Gastrocnemius medialis (tissue), 4 donors: ENCODE results near the gene NCOR1. TPM values are rescaled to one million over a fixed set of nuclear protein-coding genes. Genes with fewer than 3 reads are reported as not detected.
A peak's percentile ranks its signal among the peaks of the same experiment; 100 is the strongest.

Source experiments
- ATAC-seq, 2 donors: fragments of 150-250 bp; one replicate each; pipeline ENCODE4 v1.9.1; 2016
- DNase-seq, 2 donors: peaks; one replicate each; pipeline ENCODE4 v3.0.0-alpha.2; 2019
- H3K27ac ChIP-seq, 4 donors: fragments of 200-600 bp; sonication (generic); 1 replicate in 1 of 4; 2 replicates in 3 of 4; pipeline ENCODE4 v1.5.1; 2016 to 2018; ENCODE audit warnings: mild to moderate bottlenecking in 2 of 4, moderate library complexity in 1 of 4
- H3K27me3 ChIP-seq, 3 donors: fragments of 200-600 bp; sonication (generic) in 2 of 3; 1 replicate in 1 of 3; 2 replicates in 2 of 3; pipeline versions ENCODE4 v1.5.1 to v1.6.0; 2016 to 2019; ENCODE audit warnings: mild to moderate bottlenecking in 1 of 3, moderate library complexity in 1 of 3
- H3K36me3 ChIP-seq, 2 donors: fragments of 200-600 bp; sonication (generic) in 1 of 2; one replicate each; pipeline ENCODE4 v1.5.1; 2017 to 2018
- H3K4me1 ChIP-seq, 2 donors: fragments of 200-600 bp; sonication (generic) in 1 of 2; one replicate each; pipeline ENCODE4 v1.5.1; 2016 to 2017; ENCODE audit warnings: mild to moderate bottlenecking in 2 of 2
- H3K4me3 ChIP-seq, 4 donors: fragments of 200-600 bp; sonication (generic) in 3 of 4; 1 replicate in 1 of 4; 2 replicates in 3 of 4; pipeline ENCODE4 v1.5.1; 2016 to 2019; ENCODE audit warnings: mild to moderate bottlenecking in 2 of 4
- H3K9me3 ChIP-seq, 3 donors: fragments of 200-600 bp; sonication (generic) in 2 of 3; 1 replicate in 1 of 3; 2 replicates in 2 of 3; pipeline ENCODE4 v1.5.1; 2016 to 2019
- CTCF ChIP-seq, 5 experiments: fragments of 450-650 bp in 3 of 5; fragments of 200-600 bp in 2 of 5; sonication (generic) in 2 of 5; IDR thresholded peaks in 4 of 5; conservative IDR thresholded peaks in 1 of 5; 1 replicate in 4 of 5; 2 replicates in 1 of 5; pipeline ENCODE4 v1.5.1; 2016 to 2019; ENCODE audit warnings: antibody characterized with exemption in 5 of 5, mild to moderate bottlenecking in 3 of 5, moderate library complexity in 3 of 5
- POLR2A ChIP-seq, 2 donors: fragments of 450-650 bp; IDR thresholded peaks; one replicate each; pipeline ENCODE4 v1.6.1; 2017; ENCODE audit warnings: antibody characterized with exemption in 2 of 2, mild to moderate bottlenecking in 2 of 2, moderate library complexity in 2 of 2
- in situ Hi-C, 4 donors: fragments of 200-750 bp; cut with MboI; loops; one replicate each; pipeline versions ENCODE4 v1.15.0 to v1.8.0; 2017; ENCODE audit warnings: low sequenced_read_pairs in 4 of 4
- intact Hi-C: fragments of 100-400 bp; cut with DNase I; formaldehyde crosslinking; loops from one replicate; pipeline ENCODE4 v1.15.1; 2023; ENCODE audit warnings: low total_unique reads
- total RNA-seq, 4 donors: library from RNA; depleted of rRNA; stranded (reverse); fragments of >200 nt; gene quantifications; one replicate each; pipeline versions ENCODE4 v1.1.0 to v1.2.3, GENCODE V29; 2016

Gene NCOR1
- 100 to 1,000 TPM; 122 to 152 (median 132) TPM for total RNA-seq

DNA sequence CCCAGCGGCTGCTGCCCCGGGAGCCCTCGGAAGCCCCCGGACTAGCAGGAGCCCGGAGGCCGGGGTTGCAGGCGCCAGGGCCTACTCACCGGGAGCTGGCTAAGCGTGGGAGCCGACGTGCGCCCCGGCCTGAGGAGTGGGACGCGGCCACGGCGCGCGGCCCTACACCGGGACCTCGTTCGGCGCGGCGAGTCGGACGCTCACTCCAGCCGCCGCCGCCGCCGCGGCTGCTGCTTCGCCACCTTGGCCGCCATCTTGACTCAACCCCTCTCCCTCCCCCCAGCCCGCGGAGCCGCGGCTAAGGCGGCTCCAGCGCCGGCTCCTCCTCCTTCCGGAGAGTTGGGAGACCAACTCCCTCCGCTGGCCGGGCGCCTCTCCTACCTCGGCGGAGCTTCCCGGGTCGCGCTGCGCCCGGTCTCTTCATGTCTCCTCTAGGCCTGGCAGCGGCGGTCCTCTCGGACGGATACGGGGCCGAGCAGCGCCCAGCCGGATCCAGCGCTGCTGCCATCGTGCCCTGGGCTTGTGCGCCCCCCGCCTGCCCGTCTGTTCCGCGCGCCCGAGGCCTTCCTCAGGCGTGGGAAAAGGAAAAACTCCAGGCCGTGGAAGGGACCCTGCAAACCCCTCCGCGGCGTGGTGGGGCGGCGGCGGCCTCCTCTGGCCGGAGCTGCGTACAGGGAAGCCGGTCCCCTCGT, at the start of gene NCOR1:
Gene NCOR1, minus strand, starts transcription at position 262 of the 692 bp plus-strand sequence. CDS start 20,965 bp downstream, outside the sequence.
- in situ Hi-C loops: no loop called here
- peak; percentile 88 to 89 for ATAC-seq

DNA sequence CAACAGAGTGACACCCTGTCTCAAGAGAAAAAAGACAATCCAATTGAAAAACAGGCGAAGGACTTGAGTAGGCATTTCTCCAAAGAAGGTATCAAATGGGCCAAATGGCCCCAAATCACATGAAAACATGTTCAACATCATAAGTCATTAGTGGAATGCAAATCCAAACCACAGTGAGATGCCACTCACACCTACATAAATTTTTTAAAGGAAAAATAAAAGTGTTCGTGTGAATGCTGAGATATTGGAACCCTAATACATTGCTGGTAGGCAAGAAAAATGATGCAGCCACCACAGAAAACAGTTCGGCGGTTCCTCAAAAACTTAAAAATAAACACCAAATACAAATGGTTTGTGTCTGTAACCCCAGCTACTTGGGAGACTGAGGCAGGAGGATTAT, 46.9 kb upstream of the NCOR1 start:
- no peak overlapping the region for H3K27ac ChIP-seq
- ATAC-seq (no peak), DNase-seq (no peak)
- H3K36me3 ChIP-seq: no peaks in the 10 kb centered on the region
- no peak for TF ChIP-seq CTCF (IDR thresholded peaks at IDR 0.05 in 4 of 5, conservative IDR thresholded peaks at IDR 0.05 in 1 of 5)
- TF ChIP-seq POLR2A (IDR thresholded peaks at IDR 0.05): no peak
- in situ Hi-C loops: no loop called here
- intact Hi-C loops: no loop called here
- peaks cover 29 to 38% of the 10 kb centered on the region in 2 donors for H3K4me1 ChIP-seq
- no peaks in the 10 kb centered on the region for H3K9me3 ChIP-seq
- no peak overlapping the region for H3K4me3 ChIP-seq
- H3K27me3 ChIP-seq: no peaks in the 10 kb centered on the region

More for the DNA sequence above, at the start of gene NCOR1:
- Histone ChIP-seq H3K9me3 (no peaks in the 10 kb centered on the region), H3K27me3 (no peaks in the 10 kb centered on the region), H3K4me3 (peak within 1 kb of the TSS; percentile 87 to 100 (median 94)), H3K27ac (peak within 1 kb of the TSS; percentile 93 to 97 (median 96)), H3K36me3 (no peaks in the 10 kb centered on the region), H3K4me1 (peaks cover 47% of the 10 kb centered on the region in 2 donors)
- intact Hi-C loops: loop anchor here (5.0 kb wide), 2 partner anchors 218 to 222 kb away; partner anchors contain the start of genes TTC19 and ZSWIM7
- peak; percentile 87 to 90 for DNase-seq
- TF ChIP-seq CTCF (IDR thresholded peaks at IDR 0.05 in 4 of 5, conservative IDR thresholded peaks at IDR 0.05 in 1 of 5) (peak in 2 of 5 experiments; percentile 47 to 49), POLR2A (IDR thresholded peaks at IDR 0.05) (peak; percentile 76 to 79)

DNA sequence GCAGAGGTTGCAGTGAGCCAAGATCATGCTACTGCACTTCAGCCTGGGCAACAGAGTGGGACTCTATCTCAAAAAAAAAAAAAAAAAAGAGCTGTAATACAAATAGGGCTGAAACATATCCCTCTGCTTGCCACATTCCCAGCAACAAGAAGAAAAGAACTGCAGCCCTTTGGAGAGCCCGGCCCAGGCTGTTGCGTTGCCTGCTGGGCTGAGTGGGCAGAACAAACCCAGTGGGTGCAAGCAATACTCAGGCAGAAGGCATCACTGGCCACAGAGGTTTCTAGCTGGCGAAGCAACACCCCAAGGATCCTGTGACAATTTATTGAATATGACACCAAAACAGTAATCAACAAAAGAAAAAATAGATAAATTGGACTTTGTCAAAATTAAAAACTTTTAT, 45.7 kb upstream of the NCOR1 start:
- Histone ChIP-seq H3K27ac (peak overlapping the region in 3 of 4 donors; percentile 74 to 90 (median 89)), H3K27me3 (no peaks in the 10 kb centered on the region), H3K4me3 (no peak overlapping the region), H3K36me3 (no peaks in the 10 kb centered on the region), H3K9me3 (no peaks in the 10 kb centered on the region), H3K4me1 (peaks cover 38 to 47% of the 10 kb centered on the region in 2 donors)
- DNase-seq (no peak), ATAC-seq (no peak)
- no peak for TF ChIP-seq POLR2A (IDR thresholded peaks at IDR 0.05)
- TF ChIP-seq CTCF (IDR thresholded peaks at IDR 0.05 in 4 of 5, conservative IDR thresholded peaks at IDR 0.05 in 1 of 5): no peak
- intact Hi-C loops (no loop called here), in situ Hi-C loops (no loop called here)

DNA sequence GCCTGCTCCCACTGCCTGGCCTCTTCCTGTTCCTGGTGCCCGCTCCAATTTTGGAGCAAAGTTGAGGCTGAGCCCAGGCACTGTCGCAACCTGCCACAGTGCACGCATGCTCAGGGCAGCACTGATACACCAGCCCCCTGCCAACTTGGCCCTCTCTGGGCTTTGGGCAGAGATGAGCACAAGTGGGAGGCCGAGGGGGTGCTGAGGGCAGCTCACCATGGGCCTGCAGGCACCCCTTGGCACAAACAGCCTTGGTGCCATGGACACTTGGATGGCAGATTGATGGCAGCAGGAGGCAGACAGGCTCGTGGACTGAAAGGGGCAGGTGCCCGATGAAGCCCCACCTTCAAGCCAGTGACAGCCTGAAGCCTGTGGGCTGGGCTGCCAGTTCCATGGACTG, 44.6 kb upstream of the NCOR1 start:
- Histone ChIP-seq H3K27me3 (no peaks in the 10 kb centered on the region), H3K4me3 (peak overlapping the region in 2 of 4 donors; percentile 17 to 31), H3K27ac (peak overlapping the region; percentile 74 to 90 (median 85)), H3K36me3 (no peaks in the 10 kb centered on the region), H3K9me3 (no peaks in the 10 kb centered on the region), H3K4me1 (peaks cover 48 to 56% of the 10 kb centered on the region in 2 donors)
- DNase-seq (peak; percentile 52 to 94), ATAC-seq (peak; percentile 72 to 85)
- intact Hi-C loops: loop anchor here (2.0 kb wide), 1 partner anchor 43 kb away; the partner anchor contains the start of gene PIGL
- no peak for TF ChIP-seq CTCF (IDR thresholded peaks at IDR 0.05 in 4 of 5, conservative IDR thresholded peaks at IDR 0.05 in 1 of 5)
- no peak for TF ChIP-seq POLR2A (IDR thresholded peaks at IDR 0.05)
- in situ Hi-C loops: no loop called here
